Muscle layer of duodenum (tissue), 2 donors: ENCODE measurements around the gene ZNF793.

ENCODE experiments used
- H3K27ac ChIP-seq: one replicate; pipeline ENCODE4 v1.7.0; 2013; ENCODE audit warnings: mild to moderate bottlenecking, low read length
- H3K27me3 ChIP-seq: one replicate; pipeline ENCODE4 v1.7.0; 2013; ENCODE audit warnings: low read depth, mild to moderate bottlenecking, control low read depth, low read length
- H3K36me3 ChIP-seq, 2 donors: one replicate each; pipeline ENCODE4 v1.7.0; 2013; ENCODE audit warnings: low read length in 2 of 2, control low read depth in 1 of 2, mild to moderate bottlenecking in 1 of 2; ENCODE audit not compliant: insufficient read depth in 2 of 2, control insufficient read depth in 1 of 2
- H3K4me1 ChIP-seq, 2 donors: one replicate each; pipeline ENCODE4 v1.7.0; 2013; ENCODE audit warnings: low read length in 2 of 2, mild to moderate bottlenecking in 2 of 2, control low read depth in 1 of 2, moderate library complexity in 1 of 2; ENCODE audit not compliant: insufficient read depth in 2 of 2, control insufficient read depth in 1 of 2
- H3K4me3 ChIP-seq, 2 donors: one replicate each; pipeline ENCODE4 v1.7.0; 2013; ENCODE audit warnings: low read length in 2 of 2, low read depth in 1 of 2, mild to moderate bottlenecking in 1 of 2
- H3K9me3 ChIP-seq, 2 donors: one replicate each; pipeline ENCODE4 v1.7.0; 2013; ENCODE audit warnings: low read length in 2 of 2, control low read depth in 1 of 2, mild to moderate bottlenecking in 1 of 2; ENCODE audit not compliant: control insufficient read depth in 1 of 2
- donor health status: healthy.

ZNF793 gene

DNA sequence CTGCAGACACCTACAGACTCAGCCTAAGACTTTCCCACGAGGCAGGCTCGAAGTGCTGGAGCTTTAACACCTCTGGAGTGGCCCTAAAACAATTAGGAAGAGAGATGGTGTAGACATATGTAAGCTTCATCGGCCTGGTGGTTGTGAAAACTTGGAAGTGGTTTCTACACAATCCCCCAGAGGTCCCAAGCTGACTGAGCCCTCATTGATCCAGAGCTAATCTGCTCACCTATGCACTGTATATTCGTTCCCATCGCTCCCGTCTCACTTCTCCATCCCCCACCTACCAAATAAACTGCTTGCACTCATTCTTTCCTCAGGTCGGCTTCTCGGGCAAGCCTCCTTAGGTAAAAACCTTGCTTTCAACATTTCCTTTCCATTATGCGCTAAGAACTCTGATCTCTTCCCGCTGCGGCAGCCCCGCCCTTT is 767 bp upstream of the ZNF793 start:
- Histone ChIP-seq H3K4me3 (peak overlapping the region; percentile 88 to 95), H3K27ac (peak overlapping the region; percentile 95), H3K9me3 (peaks cover 0 to 10% of the 10 kb centered on the region in 2 donors), H3K36me3 (peaks cover 0 to 3% of the 10 kb centered on the region in 2 donors), H3K4me1 (peaks cover 0 to 4% of the 10 kb centered on the region in 2 donors), H3K27me3 (no peaks in the 10 kb centered on the region)

GRCh38 chr19:37507167-37507464 is 377 bp downstream of the ZNF793 start:
- Histone ChIP-seq H3K9me3 (peaks cover 0 to 10% of the 10 kb centered on the region in 2 donors), H3K36me3 (peaks cover 0 to 14% of the 10 kb centered on the region in 2 donors), H3K27me3 (no peaks in the 10 kb centered on the region), H3K4me3 (peak overlapping the region; percentile 88 to 95), H3K4me1 (peaks cover 0 to 4% of the 10 kb centered on the region in 2 donors), H3K27ac (peak overlapping the region; percentile 95)

DNA sequence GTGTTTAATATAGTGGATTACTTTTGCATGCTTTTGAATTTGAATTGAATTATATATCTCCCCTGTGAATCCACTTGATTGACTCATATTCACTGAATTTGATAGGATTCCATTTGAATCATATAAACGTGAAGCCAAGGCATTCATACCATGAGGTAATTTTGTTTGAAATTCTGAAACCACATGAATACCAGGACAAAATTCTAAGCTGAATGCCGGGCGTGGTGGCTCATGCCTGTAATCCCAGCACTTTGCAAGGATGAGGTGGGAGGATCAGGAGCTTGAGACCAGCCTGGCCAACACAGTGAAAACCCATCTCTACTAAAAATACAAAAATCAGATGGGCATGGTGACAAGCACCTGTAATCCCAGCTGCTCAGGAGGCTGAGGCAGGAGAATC is 4.4 kb downstream of the ZNF793 start:
- no peak overlapping the region for H3K4me3 ChIP-seq
- peaks cover 0 to 21% of the 10 kb centered on the region in 2 donors for H3K9me3 ChIP-seq
- H3K27me3 ChIP-seq, result no peaks in the 10 kb centered on the region
- no peak overlapping the region for H3K27ac ChIP-seq
- peaks cover 2 to 51% of the 10 kb centered on the region in 2 donors for H3K36me3 ChIP-seq
- no peaks in the 10 kb centered on the region for H3K4me1 ChIP-seq

DNA sequence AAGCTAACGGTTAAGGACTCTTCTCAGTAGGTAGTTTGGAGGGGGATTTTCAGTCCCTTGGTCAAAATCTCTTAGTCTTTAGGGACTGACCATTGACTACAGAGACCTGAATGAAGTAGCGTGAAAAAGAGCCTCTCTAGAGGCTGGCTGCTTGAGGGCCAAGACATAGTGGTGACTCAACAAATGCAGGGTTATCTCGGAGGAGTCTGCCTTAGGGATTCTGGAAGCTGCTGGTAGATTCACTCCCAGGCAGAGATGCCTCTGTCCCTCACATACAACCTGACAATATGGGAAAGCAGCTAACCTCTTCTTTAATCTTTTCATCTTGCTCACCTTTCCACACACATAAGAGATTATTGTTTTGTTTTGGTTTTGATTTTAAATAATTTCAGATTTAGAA is 5.1 kb downstream of the ZNF793 start:
- Histone ChIP-seq H3K4me1 (no peaks in the 10 kb centered on the region), H3K27me3 (no peaks in the 10 kb centered on the region), H3K4me3 (no peak overlapping the region), H3K9me3 (peaks cover 0 to 24% of the 10 kb centered on the region in 2 donors), H3K36me3 (peaks cover 2 to 58% of the 10 kb centered on the region in 2 donors), H3K27ac (no peak overlapping the region)

DNA sequence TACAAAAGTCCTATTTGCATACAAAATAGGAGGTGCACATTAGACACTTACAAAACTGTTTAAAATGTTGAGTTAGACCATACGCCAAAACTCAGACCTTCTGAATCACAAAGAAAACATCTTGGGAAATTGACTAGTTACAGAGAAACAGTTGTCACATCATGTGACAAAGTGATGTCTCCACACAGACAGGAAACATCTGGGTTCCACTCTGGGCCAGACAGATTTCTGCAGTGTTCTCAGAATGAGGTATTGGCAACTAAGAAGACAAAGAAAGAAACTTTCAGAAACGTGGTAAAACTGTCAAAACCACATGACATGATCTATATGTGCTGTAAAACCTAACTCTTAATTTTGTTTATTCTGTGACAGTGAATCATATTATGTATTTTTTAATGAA is 6.7 kb downstream of the ZNF793 start:
- Histone ChIP-seq H3K36me3 (peaks cover 2 to 71% of the 10 kb centered on the region in 2 donors), H3K9me3 (peaks cover 0 to 21% of the 10 kb centered on the region in 2 donors), H3K27ac (no peak overlapping the region), H3K4me3 (no peak overlapping the region), H3K4me1 (no peaks in the 10 kb centered on the region), H3K27me3 (no peaks in the 10 kb centered on the region)

DNA sequence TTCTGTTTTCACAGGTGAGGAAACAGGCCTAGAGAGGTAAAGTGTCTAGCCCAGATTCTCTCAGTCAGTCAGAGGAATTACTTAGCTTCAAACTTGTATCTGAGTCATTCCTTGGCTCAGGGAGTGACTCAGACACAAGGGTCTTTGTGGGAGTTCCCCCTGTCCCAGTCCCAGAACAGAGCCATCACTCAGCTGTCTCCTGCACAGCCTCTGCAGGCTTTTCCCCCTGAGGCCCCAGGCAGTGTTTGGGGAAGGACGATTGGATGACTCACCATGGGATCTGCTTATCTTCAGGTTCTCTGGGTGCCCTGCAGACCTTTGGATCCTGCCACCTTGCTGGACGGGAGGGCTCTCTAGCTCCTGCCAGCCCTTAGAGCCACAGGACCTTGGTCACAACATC is 13.2 kb downstream of the ZNF793 start:
- Histone ChIP-seq H3K4me1 (no peaks in the 10 kb centered on the region), H3K4me3 (peak overlapping the region in 1 of 2 donors; percentile 48), H3K9me3 (peaks cover 6 to 39% of the 10 kb centered on the region in 2 donors), H3K27me3 (no peaks in the 10 kb centered on the region), H3K27ac (no peak overlapping the region), H3K36me3 (peaks cover 9 to 76% of the 10 kb centered on the region in 2 donors)

DNA sequence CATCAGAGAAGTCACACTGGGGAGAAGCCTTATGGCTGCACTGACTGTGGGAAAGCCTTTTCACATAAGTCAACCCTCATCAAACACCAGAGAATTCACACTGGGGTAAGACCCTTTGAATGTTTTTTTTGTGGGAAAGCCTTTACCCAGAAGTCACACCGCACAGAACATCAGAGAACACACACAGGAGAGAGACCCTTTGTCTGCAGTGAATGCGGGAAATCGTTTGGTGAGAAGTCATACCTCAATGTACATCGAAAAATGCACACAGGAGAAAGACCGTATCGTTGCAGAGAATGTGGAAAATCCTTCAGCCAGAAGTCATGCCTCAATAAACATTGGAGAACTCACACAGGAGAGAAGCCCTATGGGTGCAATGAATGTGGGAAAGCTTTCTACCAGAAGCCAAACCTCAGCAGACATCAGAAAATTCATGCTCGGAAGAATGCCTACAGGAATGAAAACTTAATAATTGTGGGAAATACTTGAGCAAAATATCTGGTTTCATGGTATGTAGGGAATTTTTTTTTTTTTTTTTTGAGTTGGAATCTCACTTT is 30.7 kb downstream of the ZNF793 start:
- H3K27ac ChIP-seq, result no peak overlapping the region
- H3K4me3 ChIP-seq, result peak overlapping the region; percentile 37 to 59
- H3K36me3 ChIP-seq, result peaks cover 31 to 51% of the 10 kb centered on the region in 2 donors
- H3K27me3 ChIP-seq, result no peaks in the 10 kb centered on the region
- H3K4me1 ChIP-seq, result no peaks in the 10 kb centered on the region
- peaks cover 51 to 82% of the 10 kb centered on the region in 2 donors for H3K9me3 ChIP-seq

GRCh38 chr19:37551129-37551993 is 44.6 kb downstream of the ZNF793 start:
- peak overlapping the region; percentile 42 to 69 for H3K4me3 ChIP-seq
- peaks cover 44 to 82% of the 10 kb centered on the region in 2 donors for H3K9me3 ChIP-seq
- H3K27me3 ChIP-seq, result no peaks in the 10 kb centered on the region
- H3K27ac ChIP-seq, result no peak overlapping the region
- H3K36me3 ChIP-seq, result peaks cover 0 to 6% of the 10 kb centered on the region in 2 donors
- no peaks in the 10 kb centered on the region for H3K4me1 ChIP-seq

DNA sequence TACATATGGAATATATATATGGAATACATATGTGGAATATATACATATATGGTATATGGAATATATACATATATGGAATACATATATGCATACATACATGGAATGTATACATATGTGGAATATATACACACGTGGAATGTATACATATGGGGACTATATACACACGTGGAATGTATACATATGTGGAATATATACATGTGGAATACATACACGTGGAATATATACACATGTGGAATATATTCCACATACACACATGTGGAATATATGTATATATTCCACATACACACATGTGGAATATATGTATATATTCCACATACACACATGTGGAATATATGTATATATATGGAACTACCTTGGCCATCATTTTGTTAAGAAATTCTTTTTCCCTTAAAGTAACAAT is 56.8 kb downstream of the ZNF793 start:
- Histone ChIP-seq H3K4me1 (no peaks in the 10 kb centered on the region), H3K27ac (no peak overlapping the region), H3K4me3 (peak overlapping the region in 1 of 2 donors; percentile 55), H3K27me3 (no peaks in the 10 kb centered on the region), H3K36me3 (peaks cover 12 to 86% of the 10 kb centered on the region in 2 donors), H3K9me3 (peaks cover 91 to 94% of the 10 kb centered on the region in 2 donors)

GRCh38 chr19:37564624-37565369 is 58.1 kb downstream of the ZNF793 start:
- peak overlapping the region; percentile 4 to 47 for H3K4me3 ChIP-seq
- H3K36me3 ChIP-seq, result peaks cover 10 to 88% of the 10 kb centered on the region in 2 donors
- H3K27me3 ChIP-seq, result no peaks in the 10 kb centered on the region
- H3K9me3 ChIP-seq, result peaks cover 87 to 95% of the 10 kb centered on the region in 2 donors
- H3K4me1 ChIP-seq, result no peaks in the 10 kb centered on the region
- no peak overlapping the region for H3K27ac ChIP-seq

- H3K27ac ChIP-seq, result no peak overlapping the region
Observed at GRCh38 chr19:37565370-37565669, 58.6 kb downstream of the ZNF793 start.

More at GRCh38 chr19:37565370-37565669, 58.6 kb downstream of the ZNF793 start:
- H3K4me3 ChIP-seq, result peak overlapping the region in 1 of 2 donors; percentile 47
- peaks cover 91 to 97% of the 10 kb centered on the region in 2 donors for H3K9me3 ChIP-seq
- H3K27me3 ChIP-seq, result no peaks in the 10 kb centered on the region
- H3K4me1 ChIP-seq, result no peaks in the 10 kb centered on the region
- H3K36me3 ChIP-seq, result peaks cover 10 to 92% of the 10 kb centered on the region in 2 donors
